H1 (cell line): ENCODE results near the gene FRRS1. TPM values are rescaled to one million over a fixed set of nuclear protein-coding genes. Genes with fewer than 3 reads are reported as not detected.

Experiments used
- CTCF ChIA-PET: fragments of 300-600 bp; sonication (Branson Sonifier 250); formaldehyde crosslinking; loops from one replicate; lab custom pipeline; 2021; ENCODE audit not compliant: partially characterized antibody; lab: Charles Lee
- POLR2A ChIA-PET: fragments of 300-600 bp; sonication (Branson Sonifier 250); formaldehyde crosslinking; loops from one replicate; lab custom pipeline; 2021; ENCODE audit warnings: inconsistent platforms; ENCODE audit not compliant: partially characterized antibody; lab: Charles Lee
- DNase-seq, 2 experiments: peaks; one replicate each; pipeline versions ENCODE4 v3.0.0 to v3.0.0-alpha.2; 2010 to 2022; ENCODE audit warnings: low spot score in 2 of 2, low read depth in 1 of 2, mixed read lengths in 1 of 2
- FAIRE-seq: peaks from 2 replicates; lab custom pipeline; 2011; peaks lifted over from hg19 to GRCh38; lab: Jason Lieb, UNC
- H2AFZ ChIP-seq: 2 replicates; pipeline ENCODE4 v1.8.1; 2012; ENCODE audit warnings: low read length, inconsistent platforms
- H2AK5ac ChIP-seq: 2 replicates; pipeline ENCODE4 v1.6.1; 2013; ENCODE audit warnings: low read depth, low read length
- H2BK120ac ChIP-seq: replicated peaks from 2 replicates; pipeline ENCODE3; 2013; ENCODE audit warnings: low read depth, low read length, inconsistent platforms
- H2BK12ac ChIP-seq: 2 replicates; pipeline ENCODE4 v1.6.1; 2013; ENCODE audit warnings: low read depth, low read length
- H2BK15ac ChIP-seq: 2 replicates; pipeline ENCODE4 v1.6.1; 2013; ENCODE audit warnings: low read length
- H2BK20ac ChIP-seq: 2 replicates; pipeline ENCODE4 v1.6.1; 2013; ENCODE audit warnings: low read length
- H2BK5ac ChIP-seq: 2 replicates; pipeline ENCODE4 v1.6.1; 2013; ENCODE audit warnings: low read depth, low read length
- H3K14ac ChIP-seq: 2 replicates; pipeline ENCODE4 v1.6.1; 2013; ENCODE audit warnings: inconsistent platforms; ENCODE audit not compliant: insufficient read length
- H3K18ac ChIP-seq: 2 replicates; pipeline ENCODE4 v1.6.1; 2013; ENCODE audit warnings: low read length; ENCODE audit errors: extremely low read depth
- H3K23ac ChIP-seq: 2 replicates; pipeline ENCODE4 v1.6.1; 2013; ENCODE audit warnings: inconsistent platforms; ENCODE audit not compliant: insufficient read length
- H3K23me2 ChIP-seq: 2 replicates; pipeline ENCODE4 v1.6.1; 2013; ENCODE audit warnings: low read depth, low read length
- H3K27ac ChIP-seq: 2 replicates; pipeline ENCODE4 v1.6.1; 2011; ENCODE audit warnings: low read depth, low read length, inconsistent platforms
- H3K27me3 ChIP-seq, 4 experiments: replicated peaks in 1 of 4; 1 replicate in 1 of 4; 2 replicates in 3 of 4; pipeline versions ENCODE4 v1.6.1 to v1.8.1; 2011 to 2013; ENCODE audit warnings: low read length in 3 of 4, mild to moderate bottlenecking in 3 of 4, inconsistent platforms in 2 of 4, mixed read lengths in 2 of 4, moderate library complexity in 1 of 4; ENCODE audit not compliant: control insufficient read depth in 3 of 4, insufficient read depth in 3 of 4; ENCODE audit errors: extremely low read depth in 1 of 4
- H3K36me3 ChIP-seq, 4 experiments: 2 replicates each; pipeline versions ENCODE4 v1.6.1 to v1.8.1; 2011 to 2013; ENCODE audit warnings: mild to moderate bottlenecking in 4 of 4, low read length in 3 of 4, moderate library complexity in 2 of 4, control low read depth in 1 of 4, inconsistent platforms in 1 of 4; ENCODE audit not compliant: insufficient read depth in 4 of 4, control insufficient read depth in 2 of 4
- H3K4ac ChIP-seq: replicated peaks from 2 replicates; pipeline ENCODE3; 2013; ENCODE audit warnings: low read length, low read depth, mixed read lengths, inconsistent platforms; ENCODE audit not compliant: insufficient read length
- H3K4me1 ChIP-seq, 4 experiments: replicated peaks in 1 of 4; 1 replicate in 1 of 4; 2 replicates in 3 of 4; pipeline versions ENCODE4 v1.6.1 to v1.8.1; 2011 to 2013; ENCODE audit warnings: low read length in 3 of 4, inconsistent platforms in 2 of 4, mixed read lengths in 1 of 4; ENCODE audit not compliant: insufficient read depth in 4 of 4, control insufficient read depth in 3 of 4
- H3K4me2 ChIP-seq, 2 experiments: 2 replicates each; pipeline versions ENCODE4 v1.6.1 to v1.8.1; 2011 to 2013; ENCODE audit warnings: low read depth in 2 of 2, low read length in 2 of 2, control low read depth in 1 of 2, inconsistent platforms in 1 of 2, mild to moderate bottlenecking in 1 of 2; ENCODE audit not compliant: insufficient read depth in 1 of 2
- H3K4me3 ChIP-seq, 4 experiments: fragments of 200-600, 300-600 bp in 1 of 4; sonication (generic), shearing (Covaris generic), sonication (Bioruptor Twin) in 1 of 4; 2 replicates each; pipeline versions ENCODE4 v1.5.1 to v1.8.1; 2011 to 2016; ENCODE audit warnings: low read length in 4 of 4, low read depth in 3 of 4, control low read depth in 2 of 4, inconsistent platforms in 2 of 4, mild to moderate bottlenecking in 2 of 4, mixed read lengths in 1 of 4, moderate library complexity in 1 of 4; ENCODE audit not compliant: insufficient read depth in 2 of 4; ENCODE audit errors: extremely low read depth in 1 of 4
- H3K56ac ChIP-seq: replicated peaks from 2 replicates; pipeline ENCODE3; 2013; ENCODE audit warnings: low read depth, mild to moderate bottlenecking, mixed read lengths, low read length, inconsistent platforms; ENCODE audit not compliant: insufficient read length
- H3K79me1 ChIP-seq: 2 replicates; pipeline ENCODE4 v1.6.1; 2013; ENCODE audit warnings: low read depth, low read length, control low read depth
- H3K79me2 ChIP-seq, 2 experiments: 2 replicates each; pipeline versions ENCODE4 v1.6.1 to v1.8.1; 2012 to 2013; ENCODE audit warnings: low read length in 2 of 2, mild to moderate bottlenecking in 2 of 2, inconsistent platforms in 1 of 2; ENCODE audit not compliant: insufficient read depth in 2 of 2, control insufficient read depth in 1 of 2
- H3K9ac ChIP-seq, 4 experiments: replicated peaks in 1 of 4; 1 replicate in 1 of 4; 2 replicates in 3 of 4; pipeline versions ENCODE4 v1.6.1 to v1.8.1; 2011 to 2013; ENCODE audit warnings: low read depth in 3 of 4, low read length in 3 of 4, control low read depth in 2 of 4, mild to moderate bottlenecking in 2 of 4, moderate library complexity in 2 of 4, inconsistent platforms in 1 of 4; ENCODE audit errors: extremely low read depth in 1 of 4
- H3K9me3 ChIP-seq, 2 experiments: 2 replicates each; pipeline versions ENCODE4 v1.6.1 to v1.8.1; 2012 to 2013; ENCODE audit warnings: mild to moderate bottlenecking in 2 of 2, moderate library complexity in 2 of 2, control low read depth in 1 of 2, inconsistent platforms in 1 of 2, low read depth in 1 of 2, low read length in 1 of 2, mixed read lengths in 1 of 2; ENCODE audit not compliant: insufficient read depth in 2 of 2
- H4K20me1 ChIP-seq, 2 experiments: replicated peaks in 1 of 2; 2 replicates each; pipeline versions ENCODE3 to v1.8.1; 2011 to 2013; ENCODE audit warnings: inconsistent platforms in 2 of 2, low read length in 2 of 2, mild to moderate bottlenecking in 1 of 2; ENCODE audit not compliant: insufficient read depth in 2 of 2, control insufficient read depth in 1 of 2
- H4K5ac ChIP-seq: 2 replicates; pipeline ENCODE4 v1.6.1; 2013; ENCODE audit warnings: low read length, low read depth, mixed read lengths, inconsistent platforms; ENCODE audit not compliant: insufficient read length
- H4K8ac ChIP-seq: 2 replicates; pipeline ENCODE4 v1.8.0; 2013; ENCODE audit warnings: mild to moderate bottlenecking, moderate library complexity, low read length, inconsistent platforms; ENCODE audit not compliant: insufficient read depth; ENCODE audit errors: extremely low read depth
- H4K91ac ChIP-seq: replicated peaks from 2 replicates; pipeline ENCODE3; 2013; ENCODE audit warnings: low read length, mixed read lengths, inconsistent platforms; ENCODE audit not compliant: insufficient read length
- ASH2L ChIP-seq: fragments of 200-600, 300-600 bp; sonication (generic); IDR thresholded peaks from one replicate; pipeline ENCODE4 v1.7.1; 2017; ENCODE audit warnings: low read length
- BCL11A ChIP-seq, 2 experiments: IDR thresholded peaks; one replicate each; pipeline ENCODE4 v1.6.1; 2011; ENCODE audit warnings: low read depth in 2 of 2, low read length in 2 of 2, mild to moderate bottlenecking in 2 of 2
- CBX8 ChIP-seq: fragments of 300-800, 300-1000 bp; sonication (generic); IDR thresholded peaks from 2 replicates; pipeline ENCODE4 v1.7.1; 2016; ENCODE audit warnings: low read depth, low read length, borderline replicate concordance
- CREB1 ChIP-seq: IDR thresholded peaks from 2 replicates; pipeline ENCODE4 v1.6.1; 2012; ENCODE audit warnings: inconsistent platforms
- EGR1 ChIP-seq: IDR thresholded peaks from 2 replicates; pipeline ENCODE4 v1.6.1; 2011; ENCODE audit warnings: low read depth, low read length, borderline replicate concordance
- GABPA ChIP-seq: IDR thresholded peaks from 2 replicates; pipeline ENCODE4 v1.6.1; 2011; ENCODE audit warnings: mild to moderate bottlenecking, low read length, moderate library complexity, borderline replicate concordance; ENCODE audit not compliant: insufficient read depth
- KDM4A ChIP-seq: IDR thresholded peaks from one replicate; pipeline ENCODE4 v1.7.1; 2012; ENCODE audit warnings: low read depth, mild to moderate bottlenecking, moderate library complexity, low read length, inconsistent platforms; ENCODE audit not compliant: severe bottlenecking
- NANOG ChIP-seq: IDR thresholded peaks from 2 replicates; pipeline ENCODE4 v1.6.1; 2011; ENCODE audit warnings: low read length, low read depth, mild to moderate bottlenecking, inconsistent platforms; ENCODE audit not compliant: insufficient read depth, poor library complexity, severe bottlenecking
- RFX5 ChIP-seq: IDR thresholded peaks from 2 replicates; pipeline ENCODE4 v1.6.1; 2011; ENCODE audit warnings: low read depth, low read length, improper control_type of control experiment, borderline replicate concordance
- SIRT6 ChIP-seq: IDR thresholded peaks from one replicate; pipeline ENCODE4 v1.7.1; 2012; ENCODE audit warnings: low read length, inconsistent platforms
- SIX5 ChIP-seq: IDR thresholded peaks from 2 replicates; pipeline ENCODE4 v1.6.1; 2011; ENCODE audit warnings: mild to moderate bottlenecking, low read depth, low read length
- SP1 ChIP-seq: IDR thresholded peaks from 2 replicates; pipeline ENCODE4 v1.6.1; 2011; ENCODE audit warnings: low read depth, low read length
- SP4 ChIP-seq: IDR thresholded peaks from 2 replicates; pipeline ENCODE4 v1.6.1; 2012; ENCODE audit warnings: low read length, inconsistent platforms
- YY1 ChIP-seq: IDR thresholded peaks from 2 replicates; pipeline ENCODE4 v1.6.1; 2011; ENCODE audit warnings: low read depth, mild to moderate bottlenecking, low read length
- WGBS, 2 experiments: shearing (Covaris generic) in 1 of 2; methylation state at CpG; one replicate each; pipeline versions ENCODE4 v1.1.6 to v1.1.7; 2013 to 2015; ENCODE audit warnings: low lambda C conversion rate in 2 of 2, mixed read lengths in 2 of 2, inconsistent platforms in 1 of 2, low coverage in 1 of 2, missing lambda C conversion rate in 1 of 2; ENCODE audit not compliant: insufficient replicate concordance in 2 of 2, insufficient coverage in 1 of 2, insufficient read length in 1 of 2; ENCODE audit errors: extremely low coverage in 1 of 2, missing lambda C conversion rate in 1 of 2; 5-methylcytosine and 5-hydroxymethylcytosine counted together
- polyA plus RNA-seq, 7 experiments: library from polyadenylated mRNA; depleted of rRNA in 3 of 7; stranded (reverse) in 5 of 7; unstranded in 2 of 7; fragments of >200 nt in 5 of 7; fragments of 200-250 nt in 2 of 7; gene quantifications; 1 replicate in 5 of 7; 2 replicates in 1 of 7; 4 replicates in 1 of 7; pipeline versions ENCODE4 v1.2.1 to v1.2.3, GENCODE V29; 2011 to 2013; ENCODE audit warnings: missing spikeins in 2 of 7, mixed read lengths in 2 of 7
- total RNA-seq: library from RNA; stranded (reverse); fragmentation: NEBNext Ultra II Directional; extraction: Animal tissue kit (Norgen Biotek cat#: 25700); gene quantifications from 2 replicates; pipeline ENCODE4 v1.2.1, GENCODE V29; 2021

Gene FRRS1
- total and polyA plus RNA-seq, 2 of the 8 experiments (the other 6 are each of a cell fraction or from before 2014, with no cell fraction given) = 3.5 to 6.5 TPM

DNA sequence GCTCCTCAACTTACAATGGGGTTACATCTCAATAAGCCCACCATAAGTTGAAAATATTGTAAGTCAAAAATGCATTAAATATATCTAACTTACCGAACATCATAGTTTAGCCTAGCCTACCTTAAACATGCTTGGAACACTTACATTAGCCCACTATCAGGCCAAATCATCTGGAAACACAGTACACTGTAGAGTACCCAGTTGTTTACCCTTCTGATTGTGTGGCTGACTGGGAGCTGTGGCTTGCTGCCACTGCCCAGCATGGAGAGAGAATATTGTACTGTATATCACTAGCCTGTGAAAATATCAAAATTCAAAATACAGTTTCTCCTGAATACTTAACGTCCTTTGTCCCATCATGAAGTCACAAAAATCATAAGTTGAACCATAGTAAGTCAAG is 40.4 kb upstream of the FRRS1 start:
- ChIA-PET CTCF (interaction anchor here (1.0 to 2.1 kb wide), 5 partner anchors 72 to 652 kb away, joined by 3 to 8 read pairs (median 4); no protein-coding TSS in a partner anchor), POLR2A (interaction anchor here (1.2 kb wide), 1 partner anchor 163 kb away, joined by 3 read pairs; no protein-coding TSS in a partner anchor)
- Histone ChIP-seq H3K23me2 (no peaks in the 10 kb centered on the region), H3K18ac (no peak overlapping the region), H3K27me3 (no peaks in the 10 kb centered on the region), H4K8ac (no peak overlapping the region), H3K4me3 (no peak overlapping the region), H2BK12ac (no peak overlapping the region), H3K4me1 (no peaks in the 10 kb centered on the region), H3K4ac (no peak overlapping the region), H3K9ac (no peak overlapping the region; a peak in 1 of 7 replicates), H3K9me3 (no peaks in the 10 kb centered on the region), H2BK15ac (no peak overlapping the region), H2AFZ (no peak overlapping the region), H3K23ac (no peak overlapping the region), H2BK20ac (no peak overlapping the region), H3K79me1 (no peaks in the 10 kb centered on the region), H2BK120ac (no peak overlapping the region), H3K27ac (no peak overlapping the region), H4K5ac (no peak overlapping the region), H4K91ac (no peak overlapping the region), H2BK5ac (no peak overlapping the region), H4K20me1 (no peaks in the 10 kb centered on the region), H3K36me3 (no peaks in the 10 kb centered on the region), H3K56ac (no peak overlapping the region), H3K14ac (no peak overlapping the region), H3K79me2 (no peaks in the 10 kb centered on the region), H2AK5ac (no peak overlapping the region), H3K4me2 (no peak overlapping the region)
- FAIRE-seq (no peak), DNase-seq (no peak)
- TF ChIP-seq RFX5 (no peak), CBX8 (no peak), SIRT6 (no peak), SP4 (no peak), NANOG (no peak), BCL11A (IDR thresholded peaks at IDR 0.05; ENCODE audit: low read depth in 2 of 2, low read length in 2 of 2) (no peak), SIX5 (no peak), KDM4A (no peak), ASH2L (no peak), YY1 (no peak), SP1 (no peak), CREB1 (no peak), EGR1 (no peak), GABPA (no peak)
- WGBS, 2 experiments = 86% methylated on average over 2 of the region's 2 CpGs; no CpG with 5 or more reads in 1 of the 2 experiments
